GM23338 (cell line): ENCODE data around the gene IPP.

ENCODE experiments used
- CREB1 ChIP-seq: fragments of 250-450 bp; sonication (Bioruptor Pico); IDR thresholded peaks from 2 replicates; pipeline ENCODE4 v1.5.0; 2020; ENCODE audit warnings: low read depth, mild to moderate bottlenecking, moderate library complexity
- CTCF ChIP-seq, 2 experiments: fragments of 200-600 bp in 1 of 2; sonication (generic) in 1 of 2; conservative IDR thresholded peaks; 2 replicates each; pipeline versions ENCODE4 v1.5.1 to v1.6.1; 2016 to 2017; ENCODE audit warnings: antibody characterized with exemption in 2 of 2, low read depth in 2 of 2, mild to moderate bottlenecking in 2 of 2, moderate library complexity in 1 of 2
- EZH2 ChIP-seq: fragments of 200-600 bp; sonication (generic); IDR thresholded peaks from one replicate; pipeline ENCODE4 v1.8.0; 2017; ENCODE audit warnings: antibody characterized with exemption, mild to moderate bottlenecking, low read depth; ENCODE audit not compliant: unreplicated experiment
- POLR2AphosphoS5 ChIP-seq: IDR thresholded peaks from 2 replicates; pipeline ENCODE4 v1.6.1; 2016; ENCODE audit warnings: antibody characterized with exemption, low read depth
- REST ChIP-seq: IDR thresholded peaks from one replicate; pipeline ENCODE4 v1.6.1; 2018; ENCODE audit warnings: antibody characterized with exemption; ENCODE audit not compliant: unreplicated experiment

GRCh38 chr1:45704637-45705036 lies 45.8 kb downstream of the IPP start:
- TF ChIP-seq CTCF (conservative IDR thresholded peaks at IDR 0.05; ENCODE audit: low read depth in 2 of 2) (no peak), EZH2 (no peak), REST (no peak), POLR2AphosphoS5 (no peak), CREB1 (no peak)
